HG03064 (cell line): ENCODE measurements around the gene VRK3.
"Not testable (repeated sequence)": the region's sequence is repeated elsewhere in the genome, so short reads cannot be mapped to it uniquely, and the experiment has no call there.

ENCODE experiments used
- ATAC-seq: cut with Tn5 transposase; IDR thresholded peaks from one replicate; pipeline ENCODE4 v1.9.1; 2021; ENCODE audit warnings: low read depth; ENCODE audit not compliant: unreplicated experiment

VRK3 gene

DNA sequence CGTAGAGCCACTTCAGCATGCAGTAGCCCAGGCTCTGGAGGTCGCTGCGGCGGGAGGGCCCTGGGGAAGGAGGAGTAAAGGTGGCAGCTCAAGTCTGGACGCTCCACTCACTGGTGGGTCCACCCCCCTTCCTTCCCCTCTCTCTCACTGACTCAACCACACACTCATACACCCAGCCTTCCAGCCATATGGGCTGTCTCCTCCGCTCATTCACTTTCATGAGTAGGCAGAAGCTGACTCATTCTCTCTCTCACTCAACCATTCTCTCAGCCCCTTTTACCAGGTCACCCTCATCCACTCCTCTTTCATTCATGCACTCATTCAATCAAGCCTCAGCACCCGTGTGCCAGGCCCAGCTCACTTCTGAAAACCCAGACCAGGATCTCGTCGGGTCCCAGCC, 36.7 kb downstream of the VRK3 start:
- no peak for ATAC-seq

DNA sequence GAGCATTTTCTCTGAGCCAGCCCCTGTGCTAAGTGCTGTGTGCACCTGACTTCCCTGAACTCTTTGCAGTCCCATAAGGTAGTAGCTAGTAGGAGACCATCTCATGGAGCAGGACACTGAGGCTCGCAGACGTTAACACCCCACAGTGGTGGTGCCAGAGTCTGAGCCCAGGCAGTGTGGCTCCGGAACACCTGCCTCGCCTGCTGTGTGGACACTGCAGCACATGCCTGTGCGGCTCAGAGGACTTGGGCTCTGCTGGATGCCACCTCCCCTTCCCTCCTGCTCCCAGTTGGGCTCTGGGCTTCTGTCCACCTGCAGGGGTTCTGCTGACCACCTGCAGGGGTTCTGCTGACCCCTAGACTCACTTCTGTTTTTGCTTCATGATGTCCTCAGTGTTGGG, 37.2 kb downstream of the VRK3 start:
- no peak for ATAC-seq

DNA sequence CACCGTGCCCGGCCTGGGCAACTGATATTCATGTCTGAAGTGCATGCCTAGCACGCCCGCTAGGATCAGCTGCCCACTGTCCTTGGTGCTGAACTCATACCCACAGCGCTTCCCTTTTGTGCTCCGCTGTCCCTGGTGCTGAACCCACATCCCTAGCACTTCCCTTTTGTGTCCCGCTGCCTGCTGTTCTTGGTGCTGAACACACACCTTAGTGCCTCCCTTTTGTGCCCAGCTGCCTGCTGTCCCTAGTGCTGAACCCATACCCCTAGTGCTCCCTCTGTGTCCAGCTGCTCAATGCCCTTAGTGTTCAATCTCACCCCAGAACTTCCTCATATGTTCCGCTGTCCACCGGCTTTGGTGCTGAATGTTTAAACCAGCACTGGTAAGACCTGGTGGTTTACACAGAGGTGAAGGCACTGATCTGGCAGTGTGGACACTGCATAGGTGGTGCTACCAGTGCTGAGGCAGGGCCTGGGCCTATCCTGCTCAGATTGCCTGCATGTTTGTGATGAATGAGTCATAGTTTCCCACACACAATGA, 37.9 kb downstream of the VRK3 start:
- no peak for ATAC-seq

DNA sequence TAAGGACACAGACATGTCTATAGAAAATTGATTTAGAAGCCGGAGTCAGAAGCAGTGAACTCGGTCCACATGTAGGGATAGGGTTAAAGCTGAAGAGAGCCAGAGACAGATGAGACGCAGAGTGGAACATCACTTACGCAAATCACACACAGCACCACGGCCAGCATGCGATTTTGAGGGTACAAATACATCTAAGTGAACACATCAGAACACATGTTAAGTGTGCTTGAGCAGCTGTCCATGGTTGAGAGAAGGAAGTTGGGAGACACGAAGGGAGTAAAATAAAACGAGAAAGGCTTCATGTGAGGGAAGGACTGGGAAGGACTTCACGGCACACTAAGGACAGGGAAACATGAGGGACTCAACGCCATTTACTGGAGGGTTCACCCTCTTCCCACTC, 38.8 kb downstream of the VRK3 start:
- ATAC-seq, result no peak

DNA sequence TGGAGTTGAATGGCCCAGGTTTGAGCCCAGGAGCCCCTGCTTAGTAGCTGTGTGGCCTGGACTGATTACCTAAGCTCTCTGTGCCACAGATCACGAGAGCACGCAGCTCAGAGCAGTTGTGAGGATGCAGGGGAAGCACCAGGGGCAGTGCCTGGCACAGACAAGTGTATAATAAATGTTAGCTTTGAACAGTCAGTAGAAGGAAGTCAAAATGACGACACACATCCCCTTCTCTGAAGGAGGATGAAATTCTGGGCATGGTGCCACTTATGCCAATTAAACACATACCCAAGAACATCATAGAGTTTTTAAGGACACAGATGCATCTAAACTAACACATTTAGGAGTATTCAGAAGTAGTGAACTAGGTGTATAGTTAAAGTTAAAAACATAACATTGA, 39.3 kb downstream of the VRK3 start:
- ATAC-seq, result no peak

DNA sequence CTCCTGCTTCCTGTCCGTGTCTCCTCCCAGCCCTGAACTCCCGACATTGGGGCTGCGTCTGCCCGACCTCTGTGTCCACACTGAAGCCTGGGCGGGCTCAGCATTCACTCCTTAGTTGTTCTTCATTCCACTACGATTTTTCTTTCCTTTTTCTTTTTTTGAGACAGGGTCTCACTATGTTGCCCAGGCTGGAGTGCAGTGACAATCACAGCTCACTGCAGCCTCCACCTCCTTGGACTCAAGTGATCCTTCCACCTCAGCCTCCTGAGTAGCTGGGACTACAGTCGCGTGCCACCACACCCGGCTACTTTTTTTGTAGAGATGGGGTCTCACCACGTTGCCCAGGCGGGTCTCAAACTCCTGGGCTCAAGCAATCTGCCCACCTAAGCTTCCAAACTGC, 40.7 kb downstream of the VRK3 start:
- no peak for ATAC-seq

DNA sequence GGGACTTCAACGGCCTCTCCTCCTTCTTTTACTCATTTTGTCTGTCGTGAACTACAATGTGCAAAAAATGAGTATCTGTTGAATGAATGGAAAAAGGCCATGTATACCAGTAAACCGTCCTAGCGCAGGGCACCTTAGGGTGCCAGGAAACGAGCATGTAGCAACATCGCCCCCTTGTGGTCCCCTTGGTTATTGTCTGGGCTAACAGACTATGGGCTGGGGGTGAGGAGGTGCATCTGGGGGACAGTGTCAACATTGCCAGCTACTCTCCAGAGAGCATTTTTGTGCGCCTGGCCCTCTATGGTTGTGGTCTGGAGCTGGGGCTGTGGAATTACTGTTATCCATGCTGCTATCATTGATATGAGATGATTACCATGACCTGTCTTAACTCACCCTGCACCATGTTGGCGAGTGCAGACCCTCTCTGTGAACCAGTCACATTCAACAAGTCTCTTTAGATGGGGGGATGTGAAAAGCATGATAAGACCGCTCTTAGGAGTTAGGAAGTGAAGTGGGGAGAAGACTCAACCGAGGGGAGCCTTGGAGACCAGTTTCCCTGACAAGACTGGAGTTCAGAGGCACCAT, 41.4 kb downstream of the VRK3 start:
- ATAC-seq, result no peak

DNA sequence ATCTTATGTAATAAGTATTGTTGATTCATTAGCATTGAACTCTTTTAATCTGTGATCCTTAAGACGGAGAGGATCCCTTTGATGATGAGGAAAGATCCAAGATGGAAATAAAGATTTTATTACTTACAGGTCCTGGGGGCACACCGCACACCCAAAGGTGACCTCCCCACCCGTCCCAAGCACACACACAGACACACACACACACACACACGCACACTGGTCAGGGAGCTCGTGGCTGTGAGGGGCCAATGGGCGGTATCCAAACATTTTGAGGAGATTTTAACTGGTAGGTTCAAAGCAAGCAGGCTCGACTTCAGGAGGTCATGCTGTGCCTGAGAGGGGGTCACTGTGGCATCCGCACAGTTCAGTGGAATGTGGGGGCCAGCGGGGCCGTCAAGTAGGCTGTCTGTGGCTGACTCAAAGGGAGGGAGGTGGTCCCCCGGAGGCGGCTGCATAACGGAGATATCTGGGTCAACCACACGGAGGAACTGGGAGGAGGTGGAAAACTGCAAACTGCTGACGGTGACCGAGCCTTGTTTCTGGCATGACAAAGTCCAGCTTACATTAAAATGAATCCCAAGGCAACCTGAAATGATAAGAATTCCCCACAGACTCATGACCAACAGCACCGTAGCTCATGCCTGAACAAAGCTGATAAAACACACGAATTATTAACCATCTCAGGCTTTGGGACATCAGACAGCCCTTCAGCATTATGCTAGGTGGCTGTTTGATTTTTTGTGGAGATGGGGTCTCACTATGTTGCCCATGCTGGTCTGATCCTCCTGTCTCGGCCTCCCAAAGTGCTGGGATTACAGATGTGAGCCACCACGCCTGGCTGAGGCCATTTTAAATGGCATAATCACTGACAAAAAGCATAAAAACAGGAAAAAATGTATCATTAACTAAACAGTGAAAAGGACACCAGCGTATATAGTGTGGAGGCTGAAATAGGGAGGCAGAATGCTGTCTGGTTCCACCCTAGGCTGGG, 43.3 kb downstream of the VRK3 start:
- no peak for ATAC-seq

DNA sequence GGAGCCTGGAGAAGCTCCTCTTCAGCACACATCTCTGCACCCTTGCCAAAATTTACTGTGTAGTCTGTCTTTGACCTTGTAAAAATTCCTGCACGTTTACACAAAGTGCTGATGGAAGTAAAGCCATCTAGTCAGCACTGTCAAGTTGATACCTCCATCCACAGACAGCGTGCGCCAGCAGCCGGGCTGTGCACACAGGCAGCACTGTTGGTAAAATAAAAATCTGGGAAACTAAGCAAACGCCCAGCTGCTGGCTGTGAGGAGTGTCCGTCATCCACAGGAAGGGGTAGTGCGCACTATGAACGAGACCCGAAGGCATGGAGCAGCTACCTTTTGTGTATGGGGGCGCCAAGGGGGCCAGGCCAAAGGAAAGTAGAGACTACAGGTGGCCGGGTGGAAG, 46.8 kb downstream of the VRK3 start:
- ATAC-seq, result no peak

DNA sequence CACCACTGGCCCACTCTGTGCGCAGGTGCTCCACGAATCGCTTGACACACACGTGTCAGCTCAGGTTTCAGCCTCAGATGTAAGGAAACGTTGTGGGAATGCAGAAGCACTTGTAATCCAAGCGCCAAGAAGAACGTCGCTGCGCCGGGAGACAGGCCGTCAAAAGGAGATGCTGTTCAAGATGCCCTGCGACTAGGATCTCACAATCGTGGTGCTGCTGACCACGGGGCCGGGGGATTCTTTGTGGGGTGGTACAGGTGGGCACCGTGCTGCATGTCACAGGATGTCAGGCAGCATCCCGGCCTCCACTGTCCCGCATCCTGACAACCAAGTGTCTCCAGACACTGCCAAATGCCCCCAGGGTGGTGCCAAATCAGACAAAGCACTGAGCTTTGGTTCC, 47.3 kb downstream of the VRK3 start:
- no peak for ATAC-seq

DNA sequence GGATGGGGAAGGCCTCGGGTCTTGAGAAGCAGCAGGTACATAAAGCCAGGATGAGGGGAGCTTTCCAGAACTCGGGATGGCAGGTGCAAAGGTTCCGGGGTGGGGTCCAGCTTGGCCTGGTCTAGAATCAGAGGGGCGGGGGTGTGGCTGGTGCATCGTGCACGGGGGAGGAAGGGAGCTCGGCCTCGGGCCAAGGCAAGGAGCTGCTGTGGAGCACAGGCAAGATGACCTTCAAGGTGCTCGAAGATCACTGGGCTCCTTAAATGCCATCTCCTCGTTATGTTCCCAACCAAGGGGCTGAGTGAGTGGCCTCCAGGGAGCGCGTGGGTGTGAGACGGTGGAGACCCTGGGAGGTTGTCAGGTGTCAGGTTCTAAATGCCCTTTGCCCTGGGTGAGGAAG, 48.1 kb downstream of the VRK3 start:
- ATAC-seq, result no peak

DNA sequence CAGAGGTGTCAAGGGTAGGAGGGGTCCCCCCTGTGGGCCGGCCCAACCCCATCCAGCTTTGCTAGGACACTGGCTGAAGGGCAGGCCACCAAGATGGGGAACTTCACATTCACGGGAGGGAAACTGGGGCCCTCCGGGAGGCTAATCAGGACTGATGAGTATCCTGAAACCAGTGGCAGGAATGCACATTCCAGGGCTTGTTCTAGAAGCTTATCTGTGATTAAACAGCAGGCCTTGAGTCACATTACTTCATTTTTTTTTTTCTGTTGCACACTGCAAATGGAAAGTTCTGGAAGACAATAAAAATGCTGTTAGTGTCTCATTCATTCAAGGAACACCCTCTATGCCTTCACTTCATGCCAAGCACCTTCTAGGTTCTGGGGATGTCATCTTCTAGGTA, 48.7 kb downstream of the VRK3 start:
- ATAC-seq, result no peak

DNA sequence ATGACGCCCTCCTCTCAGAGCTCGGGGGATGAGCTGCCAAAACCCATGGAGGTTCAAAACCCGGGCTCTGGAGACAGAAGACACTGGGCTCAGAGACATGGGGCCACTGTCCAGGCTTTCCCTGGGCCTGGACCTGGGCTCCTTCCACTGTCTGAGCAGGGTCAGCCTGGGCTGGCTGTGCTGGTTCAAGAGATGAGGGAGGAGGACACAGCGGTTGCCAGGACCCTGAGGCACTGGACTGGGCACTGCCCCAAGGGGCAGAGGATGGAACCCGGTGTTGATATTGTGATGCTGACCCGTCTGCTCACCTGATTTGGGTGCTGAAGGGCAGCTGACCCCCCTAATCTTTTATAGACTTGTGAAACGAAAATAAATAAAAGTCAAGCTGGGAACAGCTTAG, 50.1 kb downstream of the VRK3 start:
- ATAC-seq, result no peak

DNA sequence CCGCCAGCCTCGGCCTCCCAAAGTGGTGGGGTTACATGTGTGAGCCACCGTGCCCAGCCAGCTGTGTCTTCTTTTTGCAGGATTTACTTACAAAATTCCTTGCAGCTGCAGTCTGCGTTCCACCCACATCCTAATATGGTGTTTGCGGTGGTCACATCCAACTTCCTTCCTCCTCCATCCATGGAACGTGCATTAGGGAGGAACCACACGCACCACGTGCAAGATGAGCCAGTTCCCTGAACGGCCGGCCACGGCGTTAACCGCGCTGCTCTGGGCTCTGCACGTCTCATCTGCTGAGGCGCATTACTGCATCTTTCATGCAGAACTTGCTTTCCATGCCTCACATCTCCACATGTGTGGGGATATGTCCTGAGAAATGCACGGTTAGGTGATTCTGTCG, 51.2 kb downstream of the VRK3 start:
- no peak for ATAC-seq

DNA sequence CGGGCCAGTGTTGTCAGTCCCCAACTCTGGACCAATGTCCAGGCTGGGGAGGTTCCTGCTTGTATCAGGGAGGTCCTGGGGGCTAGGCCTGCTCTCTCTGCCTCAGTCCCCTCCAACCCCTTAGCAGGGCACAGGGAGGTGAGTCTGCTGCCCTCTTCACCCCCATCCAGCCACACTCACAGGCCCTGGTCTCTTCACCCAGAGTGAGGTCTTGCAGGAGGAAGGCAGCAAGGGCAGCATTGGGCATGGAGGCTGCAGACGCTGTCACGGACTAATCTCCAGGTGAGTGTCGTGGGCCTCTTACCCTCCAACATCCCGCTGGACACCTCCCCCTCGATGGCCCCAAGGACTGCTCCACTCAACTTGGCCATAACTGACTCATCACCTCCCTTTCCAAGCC, 52.3 kb downstream of the VRK3 start:
- ATAC-seq, result no peak

DNA sequence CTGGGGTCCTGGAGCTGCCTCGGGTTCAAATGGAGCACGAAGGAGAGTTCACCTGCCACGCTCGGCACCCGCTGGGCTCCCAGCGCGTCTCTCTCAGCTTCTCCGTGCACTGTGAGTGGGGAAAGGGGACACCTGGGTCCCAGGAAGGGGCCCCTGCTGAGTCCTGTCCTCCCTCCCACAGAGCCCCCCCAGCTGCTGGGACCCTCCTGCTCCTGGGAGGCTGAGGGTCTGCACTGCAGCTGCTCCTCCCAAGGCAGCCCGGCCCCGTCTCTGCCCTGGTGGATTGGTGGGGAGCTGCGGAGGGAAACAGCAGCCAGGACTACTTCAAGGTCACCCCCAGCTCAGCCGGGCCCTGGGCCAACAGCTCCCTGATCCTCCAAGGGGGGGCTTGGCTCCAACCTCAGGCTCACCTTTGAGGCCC, 53.2 kb downstream of the VRK3 start:
- no peak for ATAC-seq

DNA sequence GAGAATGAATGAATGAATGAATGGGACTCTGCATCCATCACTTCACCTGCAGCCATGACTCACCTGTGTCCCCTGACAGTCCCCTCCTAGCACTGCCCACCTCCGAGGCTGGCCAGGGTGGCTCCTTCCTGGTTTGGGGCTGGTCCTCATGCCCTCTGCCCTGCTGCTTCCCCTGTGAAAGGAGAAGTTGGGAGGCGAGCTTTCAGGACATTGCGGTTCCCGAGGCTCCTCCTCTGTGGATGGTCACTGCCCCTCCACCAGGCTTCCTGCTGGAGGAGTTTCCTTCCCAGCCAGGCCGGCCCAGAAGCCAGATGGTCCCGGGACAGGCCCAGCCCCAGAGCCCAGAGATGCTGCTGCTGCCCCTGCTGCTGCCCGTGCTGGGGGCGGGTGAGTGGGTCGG, 55.8 kb downstream of the VRK3 start:
- not testable (repeated sequence) for ATAC-seq

DNA sequence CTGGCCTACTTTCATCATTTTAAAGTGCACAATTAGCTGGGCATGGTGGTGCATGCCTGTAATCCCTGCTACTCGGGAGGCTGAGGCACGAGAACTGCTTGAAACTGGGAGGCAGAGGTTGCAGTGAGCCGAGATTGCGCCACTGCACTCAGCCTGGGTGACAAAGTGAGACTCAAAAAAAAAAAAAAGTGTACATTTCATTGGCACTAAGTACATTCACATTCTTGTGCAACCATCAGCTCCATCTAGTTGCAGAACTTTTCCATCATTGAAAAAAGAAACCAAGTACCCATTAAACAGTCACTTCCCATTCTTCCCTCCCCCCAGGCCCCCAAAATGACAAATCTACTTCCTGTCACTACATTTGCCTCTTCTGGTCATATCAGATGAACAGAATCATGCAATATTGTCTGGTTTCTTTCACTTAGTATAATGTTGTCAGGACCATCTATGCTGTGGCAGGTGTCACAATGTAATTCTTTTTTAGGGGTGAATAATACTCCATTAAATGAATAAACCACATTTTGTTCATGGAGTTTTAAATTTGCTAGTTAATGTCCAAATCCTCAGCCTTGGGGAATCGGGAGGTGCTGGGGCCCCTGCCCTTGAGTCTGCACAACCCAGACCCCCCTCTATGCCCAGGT, 56.8 kb downstream of the VRK3 start:
- ATAC-seq, result no peak

DNA sequence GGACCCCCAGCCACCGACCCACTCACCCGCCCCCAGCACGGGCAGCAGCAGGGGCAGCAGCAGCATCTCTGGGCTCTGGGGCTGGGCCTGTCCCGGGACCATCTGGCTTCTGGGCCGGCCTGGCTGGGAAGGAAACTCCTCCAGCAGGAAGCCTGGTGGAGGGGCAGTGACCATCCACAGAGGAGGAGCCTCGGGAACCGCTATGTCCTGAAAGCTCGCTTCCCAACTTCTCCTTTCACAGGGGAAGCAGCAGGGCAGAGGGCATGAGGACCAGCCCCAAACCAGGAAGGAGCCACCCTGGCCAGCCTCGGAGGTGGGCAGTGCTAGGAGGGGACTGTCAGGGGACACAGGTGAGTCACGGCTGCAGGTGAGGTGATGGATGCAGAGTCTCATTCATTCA, 64.2 kb downstream of the VRK3 start, which contains the start of gene SIGLEC11:
Gene SIGLEC11 (minus strand): TSS at position 193 of the 400 bp plus-strand sequence. CDS start 91 bp downstream, at position 102.
- not testable (repeated sequence) for ATAC-seq

DNA sequence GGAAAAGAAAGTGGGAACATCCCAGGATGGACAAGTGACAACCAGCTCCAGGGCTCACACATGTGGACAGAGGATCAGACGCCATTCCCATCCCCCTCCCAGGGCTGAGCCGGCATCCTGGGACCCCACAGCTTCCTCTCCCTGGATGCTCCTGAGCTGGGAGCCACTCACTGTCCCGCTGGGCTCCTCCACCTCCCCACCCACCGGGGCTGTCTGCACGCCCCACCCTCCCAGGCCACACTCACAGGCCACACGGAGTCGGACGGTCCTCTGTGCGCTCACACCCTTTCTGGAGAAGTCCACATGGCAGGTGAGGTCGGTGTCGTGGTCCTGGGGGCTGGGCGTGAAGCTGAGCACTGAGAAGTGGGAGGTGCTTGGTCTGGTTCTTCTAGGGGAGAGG, 65.3 kb downstream of the VRK3 start:
- ATAC-seq, result not testable (repeated sequence)

DNA sequence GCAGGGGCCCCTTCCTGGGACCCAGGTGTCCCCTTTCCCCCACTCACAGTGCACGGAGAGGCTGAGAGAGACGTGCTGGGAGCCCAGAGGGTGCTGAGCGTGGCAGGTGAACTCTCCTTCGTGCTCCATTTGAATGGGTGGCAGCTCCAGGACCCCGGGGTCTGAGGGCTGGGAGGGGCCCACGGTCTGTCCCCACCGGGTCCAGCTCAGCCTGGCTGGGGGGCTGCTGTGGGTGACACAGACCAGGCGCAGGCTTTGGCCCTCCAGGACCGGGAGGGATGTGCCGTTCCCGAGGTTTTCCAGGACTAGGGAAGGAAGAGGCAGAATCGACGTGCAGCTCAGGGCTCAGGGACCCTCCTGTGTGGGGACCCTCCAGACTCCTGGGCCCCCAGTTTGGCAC, 66.6 kb downstream of the VRK3 start:
- not testable (repeated sequence) for ATAC-seq
